ENCODE results near the gene CDK8.

The CDK8 gene

GRCh38 chr13:26384587-26384986 lies 130.7 kb downstream of the CDK8 start:
- DNase-seq (ENCODE audit: low spot score) = no peak

GRCh38 chr13:26386026-26386425 lies 132.1 kb downstream of the CDK8 start:
- DNase-seq (ENCODE audit: low spot score) = no peak

- DNase-seq (ENCODE audit: low spot score) = no peak
Observed at GRCh38 chr13:26390203-26390602, 136.3 kb downstream of the CDK8 start.

- no peak for DNase-seq (ENCODE audit: low spot score)
Observed at GRCh38 chr13:26400545-26400944, 146.6 kb downstream of the CDK8 start.

GRCh38 chr13:26401069-26401468 lies 147.1 kb downstream of the CDK8 start:
- no peak for DNase-seq (ENCODE audit: low spot score)

- DNase-seq (ENCODE audit: low spot score) = no peak
Observed at GRCh38 chr13:26401578-26402021, 147.7 kb downstream of the CDK8 start.

GRCh38 chr13:26406791-26407190 lies 152.9 kb downstream of the CDK8 start:
- DNase-seq (ENCODE audit: low spot score) = no peak

- no peak for DNase-seq (ENCODE audit: low spot score)
Observed at GRCh38 chr13:26411206-26411605, 157.3 kb downstream of the CDK8 start.

- DNase-seq (ENCODE audit: low spot score) = no peak
Observed at GRCh38 chr13:26412263-26412662, 158.3 kb downstream of the CDK8 start.

GRCh38 chr13:26412936-26413716 lies 159.2 kb downstream of the CDK8 start:
- DNase-seq (ENCODE audit: low spot score) = no peak

- no peak for DNase-seq (ENCODE audit: low spot score)
Observed at GRCh38 chr13:26420282-26420960, 166.5 kb downstream of the CDK8 start.

GRCh38 chr13:26422036-26422435 lies 168.1 kb downstream of the CDK8 start:
- no peak for DNase-seq (ENCODE audit: low spot score)

GRCh38 chr13:26423629-26424028 lies 169.7 kb downstream of the CDK8 start:
- DNase-seq (ENCODE audit: low spot score) = no peak

GRCh38 chr13:26424181-26424580 lies 170.3 kb downstream of the CDK8 start:
- no peak for DNase-seq (ENCODE audit: low spot score)

- DNase-seq (ENCODE audit: low spot score) = no peak
Observed at GRCh38 chr13:26425443-26426358, 171.8 kb downstream of the CDK8 start.

GRCh38 chr13:26433776-26434175 lies 179.8 kb downstream of the CDK8 start:
- DNase-seq (ENCODE audit: low spot score) = no peak

- DNase-seq (ENCODE audit: low spot score) = no peak
Observed at GRCh38 chr13:26435171-26435570, 181.2 kb downstream of the CDK8 start.

- no peak for DNase-seq (ENCODE audit: low spot score)
Observed at GRCh38 chr13:26435646-26436045, 181.7 kb downstream of the CDK8 start.

- DNase-seq (ENCODE audit: low spot score) = no peak
Observed at GRCh38 chr13:26436914-26437313, 183.0 kb downstream of the CDK8 start.

- DNase-seq (ENCODE audit: low spot score) = no peak
Observed at GRCh38 chr13:26440111-26440510, 186.2 kb downstream of the CDK8 start.

- DNase-seq (ENCODE audit: low spot score) = no peak
Observed at GRCh38 chr13:26441476-26441875, 187.5 kb downstream of the CDK8 start.

GRCh38 chr13:26442541-26442940 lies 188.6 kb downstream of the CDK8 start:
- no peak for DNase-seq (ENCODE audit: low spot score)

All from CD4-positive, alpha-beta T cell treated with Interleukin-6 at 100 ng/mL for 8 hours (primary cell).